Measurements from ENCODE around the gene RPL32. TPM values are rescaled to one million over a fixed set of nuclear protein-coding genes. Genes with fewer than 3 reads are reported as not detected.
A peak's percentile ranks its signal among the peaks of the same experiment; 100 is the strongest.

The RPL32 gene
- polyA plus RNA-seq, 1 donor from 2014 or later: 3,703 TPM

GRCh38 chr3:12830785-12831156 lies 10.6 kb downstream of the RPL32 start:
- Mint-ChIP-seq H3K27me3 (no peaks in the 10 kb centered on the region), H3K4me1 (peaks cover 0 to 4% (median 0%) of the 10 kb centered on the region in 3 donors), H3K27ac (peak overlapping the region in 1 of 3 donors; percentile 74), H3K9me3 (peaks cover 0 to 2% (median 0%) of the 10 kb centered on the region in 3 donors), H3K36me3 (peaks cover 2% of the 10 kb centered on the region), H3K4me3 (no peak overlapping the region)

DNA sequence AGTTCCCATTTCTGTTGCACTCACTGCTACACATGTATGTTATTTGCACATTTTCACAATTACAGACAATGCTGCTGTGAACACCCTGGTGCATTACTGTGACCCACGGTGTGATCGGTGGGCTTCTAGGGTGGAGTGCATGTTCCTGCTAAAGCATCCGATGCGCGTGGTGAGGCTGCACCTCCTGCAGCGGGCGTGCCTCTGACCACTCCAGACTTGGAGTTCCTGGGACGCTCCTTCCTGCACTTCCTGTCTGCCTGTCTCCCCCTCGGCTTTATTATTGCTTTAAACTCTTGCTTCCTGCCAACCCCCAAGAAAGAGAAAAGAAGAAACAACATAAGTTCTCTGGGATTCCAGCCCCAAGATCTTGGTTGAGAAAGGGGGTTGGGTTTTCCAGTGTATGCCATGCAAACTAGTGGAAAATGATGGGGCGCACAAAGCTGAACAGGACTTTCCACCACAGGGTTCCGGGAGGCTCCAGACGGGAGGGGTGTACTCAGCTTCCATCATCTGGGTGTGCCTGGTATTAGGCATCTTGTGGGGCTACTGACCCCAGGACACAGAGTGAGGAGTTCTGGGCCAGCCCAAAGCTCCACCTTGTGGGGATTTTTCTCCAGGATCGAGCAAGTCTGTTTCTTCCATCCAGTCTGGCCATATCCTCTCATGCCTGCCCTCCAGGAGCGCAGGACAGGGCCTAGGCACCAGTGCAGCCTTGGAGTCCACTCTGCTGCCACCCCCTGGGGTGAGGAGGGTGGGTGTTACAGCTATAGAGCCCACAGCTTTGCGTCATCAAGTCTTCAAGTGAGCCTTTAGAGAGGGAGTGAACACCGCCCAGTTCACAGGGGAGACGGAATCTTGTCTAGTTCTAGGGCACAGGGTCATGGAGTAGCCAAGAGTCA lies 11.2 kb downstream of the RPL32 start:
- no peak overlapping the region for H3K4me3 Mint-ChIP-seq
- H3K4me1 Mint-ChIP-seq: peaks cover 0 to 4% (median 0%) of the 10 kb centered on the region in 3 donors
- H3K36me3 Mint-ChIP-seq: peaks cover 2% of the 10 kb centered on the region
- no peaks in the 10 kb centered on the region for H3K27me3 Mint-ChIP-seq
- peaks cover 0 to 2% (median 0%) of the 10 kb centered on the region in 3 donors for H3K9me3 Mint-ChIP-seq
- peak overlapping the region in 1 of 3 donors; percentile 74 for H3K27ac Mint-ChIP-seq

DNA sequence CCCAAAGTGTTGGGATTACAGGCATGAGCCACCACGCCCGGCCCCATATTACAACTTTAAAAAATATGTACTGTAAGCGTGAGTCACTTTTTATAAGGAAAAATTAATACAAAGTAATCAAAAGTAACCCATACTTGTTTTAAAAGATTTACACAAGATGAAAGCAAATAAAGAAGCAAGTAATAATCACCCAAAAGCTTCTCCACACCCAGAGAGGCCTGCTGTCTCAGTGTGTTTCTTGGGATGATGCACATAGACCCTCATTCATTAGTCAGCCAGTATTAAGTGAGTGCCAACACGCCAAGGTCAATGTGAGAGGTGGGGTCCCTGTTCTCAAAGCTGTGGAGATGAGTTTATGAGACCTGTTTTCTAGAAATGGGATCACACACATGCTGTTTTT lies 12.0 kb downstream of the RPL32 start:
- peak overlapping the region in 1 of 3 donors; percentile 63 for H3K27ac Mint-ChIP-seq
- peaks cover 2% of the 10 kb centered on the region for H3K36me3 Mint-ChIP-seq
- H3K4me1 Mint-ChIP-seq: peaks cover 0 to 4% (median 0%) of the 10 kb centered on the region in 3 donors
- H3K9me3 Mint-ChIP-seq: peaks cover 0 to 2% (median 0%) of the 10 kb centered on the region in 3 donors
- no peak overlapping the region for H3K4me3 Mint-ChIP-seq
- H3K27me3 Mint-ChIP-seq: no peaks in the 10 kb centered on the region

GRCh38 chr3:12828751-12829150 lies 12.6 kb downstream of the RPL32 start:
- Mint-ChIP-seq H3K27ac (no peak overlapping the region), H3K36me3 (no peaks in the 10 kb centered on the region)

GRCh38 chr3:12825156-12825555 lies 16.2 kb downstream of the RPL32 start:
- Mint-ChIP-seq H3K9me3 (peaks cover 0 to 2% (median 0%) of the 10 kb centered on the region in 3 donors), H3K4me3 (no peak overlapping the region), H3K4me1 (peaks cover 0 to 4% (median 1%) of the 10 kb centered on the region in 3 donors), H3K36me3 (no peaks in the 10 kb centered on the region), H3K27ac (no peak overlapping the region), H3K27me3 (no peaks in the 10 kb centered on the region)

More at GRCh38 chr3:12828751-12829150, 12.6 kb downstream of the RPL32 start:
- Mint-ChIP-seq H3K4me1 (peaks cover 0 to 4% (median 0%) of the 10 kb centered on the region in 3 donors), H3K27me3 (no peaks in the 10 kb centered on the region), H3K4me3 (no peak overlapping the region), H3K9me3 (peaks cover 0 to 2% (median 0%) of the 10 kb centered on the region in 3 donors)

GRCh38 chr3:12824299-12824698 lies 17.1 kb downstream of the RPL32 start:
- no peak overlapping the region for H3K4me3 Mint-ChIP-seq
- H3K9me3 Mint-ChIP-seq: peaks cover 0 to 2% (median 0%) of the 10 kb centered on the region in 3 donors
- no peaks in the 10 kb centered on the region for H3K36me3 Mint-ChIP-seq
- no peaks in the 10 kb centered on the region for H3K27me3 Mint-ChIP-seq
- H3K27ac Mint-ChIP-seq: peak overlapping the region in 1 of 3 donors; percentile 31
- H3K4me1 Mint-ChIP-seq: peaks cover 0 to 4% (median 1%) of the 10 kb centered on the region in 3 donors

GRCh38 chr3:12822725-12823373 lies 18.5 kb downstream of the RPL32 start:
- no peaks in the 10 kb centered on the region for H3K27me3 Mint-ChIP-seq
- H3K4me1 Mint-ChIP-seq: peaks cover 4 to 8% (median 5%) of the 10 kb centered on the region in 3 donors
- H3K27ac Mint-ChIP-seq: no peak overlapping the region
- no peak overlapping the region for H3K4me3 Mint-ChIP-seq
- no peaks in the 10 kb centered on the region for H3K9me3 Mint-ChIP-seq
- no peaks in the 10 kb centered on the region for H3K36me3 Mint-ChIP-seq

- Mint-ChIP-seq H3K27me3 (no peaks in the 10 kb centered on the region), H3K27ac (no peak overlapping the region), H3K36me3 (no peaks in the 10 kb centered on the region), H3K4me1 (peaks cover 4 to 8% (median 5%) of the 10 kb centered on the region in 3 donors), H3K9me3 (no peaks in the 10 kb centered on the region), H3K4me3 (no peak overlapping the region)
Measured at GRCh38 chr3:12818773-12819172, 22.6 kb downstream of the RPL32 start.

DNA sequence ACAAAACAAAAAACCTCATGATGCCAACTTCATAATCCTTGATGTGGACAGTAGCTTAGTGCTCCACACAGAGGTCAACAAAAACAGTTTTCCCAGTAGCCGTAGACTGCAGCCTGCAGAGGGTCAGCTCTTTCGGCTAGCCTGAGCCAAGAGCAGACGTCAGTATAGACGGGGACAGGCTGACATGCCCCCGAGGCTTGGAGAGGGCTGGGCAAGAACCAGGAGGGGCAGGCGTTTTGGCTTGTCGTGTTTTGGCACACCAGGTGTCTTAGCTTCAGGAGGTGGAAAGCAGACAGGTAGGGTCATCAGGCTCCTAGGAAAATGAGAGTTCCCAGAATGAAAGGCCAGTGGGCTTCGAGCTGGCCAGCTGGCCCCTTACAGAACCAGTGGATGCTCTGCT lies 23.1 kb downstream of the RPL32 start:
- Mint-ChIP-seq H3K4me1 (peaks cover 4 to 8% (median 5%) of the 10 kb centered on the region in 3 donors), H3K9me3 (no peaks in the 10 kb centered on the region), H3K27me3 (no peaks in the 10 kb centered on the region), H3K36me3 (no peaks in the 10 kb centered on the region), H3K27ac (peak overlapping the region in 1 of 3 donors; percentile 87), H3K4me3 (no peak overlapping the region)

DNA sequence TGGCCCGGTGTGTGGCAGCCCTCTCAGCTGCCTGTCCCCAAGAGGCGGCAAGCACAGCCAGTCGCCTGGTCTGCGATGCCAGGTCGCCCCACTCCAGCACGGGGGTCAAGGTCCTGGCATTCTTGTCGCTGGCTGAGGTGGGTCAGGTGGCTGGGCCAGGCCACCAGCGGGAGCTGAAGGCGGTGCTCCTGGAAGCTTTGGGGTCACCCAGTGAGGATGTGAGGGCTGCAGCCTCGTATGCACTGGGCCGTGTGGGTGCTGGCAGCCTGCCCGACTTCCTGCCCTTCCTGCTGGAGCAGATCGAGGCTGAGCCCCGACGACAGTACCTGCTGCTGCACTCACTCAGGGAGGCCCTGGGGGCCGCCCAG lies 24.0 kb downstream of the RPL32 start:
- Mint-ChIP-seq H3K36me3 (no peaks in the 10 kb centered on the region), H3K27me3 (no peaks in the 10 kb centered on the region), H3K27ac (no peak overlapping the region), H3K9me3 (no peaks in the 10 kb centered on the region), H3K4me3 (no peak overlapping the region), H3K4me1 (peaks cover 0 to 7% (median 5%) of the 10 kb centered on the region in 3 donors)

GRCh38 chr3:12816521-12817342 lies 24.6 kb downstream of the RPL32 start:
- no peak overlapping the region for H3K27ac Mint-ChIP-seq
- peaks cover 0 to 7% (median 5%) of the 10 kb centered on the region in 3 donors for H3K4me1 Mint-ChIP-seq
- no peaks in the 10 kb centered on the region for H3K27me3 Mint-ChIP-seq
- no peaks in the 10 kb centered on the region for H3K9me3 Mint-ChIP-seq
- H3K4me3 Mint-ChIP-seq: no peak overlapping the region
- H3K36me3 Mint-ChIP-seq: no peaks in the 10 kb centered on the region

DNA sequence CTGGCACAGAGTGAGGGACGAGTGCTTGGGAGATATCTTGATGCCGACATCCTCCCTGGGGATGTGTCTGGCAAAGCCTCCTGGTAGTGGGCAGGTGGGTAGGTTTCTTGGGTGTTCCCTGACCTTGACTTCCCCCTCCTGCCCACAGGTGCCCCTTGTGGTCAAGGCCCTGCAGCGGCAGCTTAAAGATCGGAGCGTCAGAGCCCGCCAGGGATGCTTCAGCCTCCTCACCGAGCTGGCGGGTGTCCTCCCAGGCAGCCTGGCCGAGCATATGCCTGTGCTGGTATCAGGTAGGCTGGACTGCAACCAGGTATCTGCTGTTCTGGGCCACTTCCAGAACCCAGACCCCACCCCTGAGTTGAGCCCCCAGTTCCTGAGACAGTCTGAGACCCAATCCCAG lies 25.6 kb downstream of the RPL32 start:
- Mint-ChIP-seq H3K27me3 (no peaks in the 10 kb centered on the region), H3K4me3 (no peak overlapping the region), H3K27ac (no peak overlapping the region), H3K4me1 (peaks cover 1 to 8% (median 5%) of the 10 kb centered on the region in 3 donors), H3K9me3 (no peaks in the 10 kb centered on the region), H3K36me3 (no peaks in the 10 kb centered on the region)

- H3K36me3 Mint-ChIP-seq: no peaks in the 10 kb centered on the region
- peak overlapping the region in 1 of 4 donors; percentile 33 for H3K4me3 Mint-ChIP-seq
- peaks cover 4 to 11% (median 5%) of the 10 kb centered on the region in 3 donors for H3K4me1 Mint-ChIP-seq
- H3K9me3 Mint-ChIP-seq: no peaks in the 10 kb centered on the region
- H3K27me3 Mint-ChIP-seq: no peaks in the 10 kb centered on the region
- H3K27ac Mint-ChIP-seq: no peak overlapping the region
Measured at GRCh38 chr3:12815078-12815477, 26.3 kb downstream of the RPL32 start.

DNA sequence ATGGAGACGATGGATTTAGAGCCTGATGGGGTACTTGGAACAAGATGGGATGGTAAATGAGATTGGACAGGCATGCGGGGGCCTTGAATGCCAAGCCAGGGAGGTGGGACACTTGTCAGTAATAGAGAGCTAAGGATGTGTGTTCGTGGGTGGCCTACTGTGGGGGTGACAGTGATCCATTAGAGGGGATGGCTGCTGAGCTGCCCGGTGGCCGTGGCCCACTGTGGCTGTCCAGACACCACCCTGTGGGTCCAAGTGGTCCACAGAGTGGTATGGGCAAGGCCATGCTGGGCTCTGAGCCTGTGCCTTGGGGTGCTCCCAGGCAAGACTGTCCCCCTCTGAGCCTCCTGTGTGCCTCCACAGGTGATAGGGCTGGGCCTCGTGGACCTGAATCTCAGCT lies 27.4 kb downstream of the RPL32 start:
- Mint-ChIP-seq H3K9me3 (no peaks in the 10 kb centered on the region), H3K27me3 (no peaks in the 10 kb centered on the region), H3K36me3 (no peaks in the 10 kb centered on the region), H3K4me1 (peaks cover 3 to 12% (median 4%) of the 10 kb centered on the region in 3 donors), H3K27ac (no peak overlapping the region), H3K4me3 (no peak overlapping the region)

DNA sequence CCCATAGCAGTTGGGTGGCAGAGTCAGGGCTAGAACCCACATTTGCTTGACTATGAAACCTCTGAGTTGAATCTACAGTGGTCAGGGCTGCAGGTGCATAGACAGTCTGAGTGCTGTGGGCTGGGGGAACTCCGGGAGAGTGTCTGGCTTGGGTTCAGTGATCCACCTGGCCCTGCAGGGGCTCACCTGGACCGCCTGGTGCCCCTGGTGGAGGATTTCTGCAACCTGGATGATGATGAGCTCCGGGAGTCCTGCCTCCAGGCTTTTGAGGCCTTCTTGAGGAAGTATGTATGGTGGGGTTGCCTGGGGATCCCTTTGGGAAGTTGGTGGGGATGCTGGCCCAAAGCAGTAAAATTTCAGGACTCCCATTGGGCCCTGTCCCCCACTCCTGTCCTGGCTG lies 28.6 kb downstream of the RPL32 start:
- H3K4me3 Mint-ChIP-seq: no peak overlapping the region
- no peaks in the 10 kb centered on the region for H3K36me3 Mint-ChIP-seq
- H3K4me1 Mint-ChIP-seq: peaks cover 1 to 8% (median 4%) of the 10 kb centered on the region in 3 donors
- no peaks in the 10 kb centered on the region for H3K27me3 Mint-ChIP-seq
- no peaks in the 10 kb centered on the region for H3K9me3 Mint-ChIP-seq
- H3K27ac Mint-ChIP-seq: no peak overlapping the region

All from IgD-negative memory B cell (primary cell).